Neural cell (in vitro differentiated cells): Measurements from ENCODE around the gene IGFBP7. TPM values are rescaled to one million over a fixed set of nuclear protein-coding genes. Genes with fewer than 3 reads are reported as not detected.

ENCODE experiments used
- H2AFZ ChIP-seq: fragments of 200-600, 300-800 bp; sonication (generic), shearing (Covaris generic); 2 replicates; pipeline ENCODE4 v1.6.0; 2014; ENCODE audit warnings: low read depth, mild to moderate bottlenecking, antibody characterized with exemption, low read length, moderate library complexity
- H3F3A ChIP-seq: fragments of 200-600 bp; shearing (Covaris generic); 2 replicates; pipeline ENCODE4 v1.6.1; 2016; ENCODE audit warnings: mild to moderate bottlenecking, moderate library complexity, mixed read lengths, antibody characterized with exemption, low read length; ENCODE audit not compliant: insufficient read depth, poor library complexity, severe bottlenecking
- H3K27ac ChIP-seq: fragments of 200-600, 300-800 bp; sonication (generic), shearing (Covaris generic); 2 replicates; pipeline ENCODE4 v1.5.1; 2014; ENCODE audit warnings: mild to moderate bottlenecking, low read length, moderate library complexity
- H3K27me3 ChIP-seq: fragments of 300-800, 200-600 bp; sonication (generic), shearing (Covaris generic); 2 replicates; pipeline ENCODE4 v1.6.0; 2014; ENCODE audit warnings: mild to moderate bottlenecking, low read depth, low read length, moderate library complexity; ENCODE audit not compliant: insufficient read depth
- H3K36me3 ChIP-seq: fragments of 300-800, 200-600 bp; sonication (generic), shearing (Covaris generic); 2 replicates; pipeline ENCODE4 v1.5.1; 2014; ENCODE audit warnings: mild to moderate bottlenecking, antibody characterized with exemption, low read length, moderate library complexity; ENCODE audit not compliant: insufficient read depth
- H3K4me2 ChIP-seq: fragments of 300-800, 200-600 bp; sonication (generic), shearing (Covaris generic); 2 replicates; pipeline ENCODE4 v1.6.0; 2014; ENCODE audit warnings: mild to moderate bottlenecking, low read length
- H3K4me3 ChIP-seq: fragments of 300-800, 200-600 bp; sonication (generic), shearing (Covaris generic); 2 replicates; pipeline ENCODE4 v1.5.1; 2014; ENCODE audit warnings: mild to moderate bottlenecking, low read length, moderate library complexity
- H3K79me2 ChIP-seq: fragments of 200-600 bp; shearing (Covaris generic); replicated peaks from 2 replicates; pipeline ENCODE4 v1.6.0; 2014; ENCODE audit warnings: mild to moderate bottlenecking, low read length, moderate library complexity; ENCODE audit not compliant: insufficient read depth
- H3K9ac ChIP-seq: fragments of 300-800, 200-600 bp; sonication (generic), shearing (Covaris generic); 2 replicates; pipeline ENCODE4 v1.6.1; 2016; ENCODE audit warnings: mild to moderate bottlenecking, low read length, mixed read lengths
- H3K9me2 ChIP-seq: fragments of 200-600 bp; shearing (Covaris generic); 2 replicates; pipeline ENCODE4 v1.6.1; 2016; ENCODE audit warnings: mild to moderate bottlenecking, low read length, mixed read lengths; ENCODE audit not compliant: insufficient read depth
- H3K9me3 ChIP-seq: fragments of 200-600, 300-800 bp; sonication (generic), shearing (Covaris generic); 2 replicates; pipeline ENCODE4 v1.6.1; 2016; ENCODE audit warnings: mild to moderate bottlenecking, mixed run types, low read length, moderate library complexity, mixed read lengths
- H4K20me1 ChIP-seq: fragments of 200-600 bp; shearing (Covaris generic); 2 replicates; pipeline ENCODE4 v1.6.1; 2016; ENCODE audit warnings: mild to moderate bottlenecking, mixed run types; ENCODE audit not compliant: insufficient read depth
- CTCF ChIP-seq: fragments of 450-650 bp; IDR thresholded peaks from 2 replicates; pipeline ENCODE4 v1.5.1; 2014; ENCODE audit warnings: antibody characterized with exemption, mild to moderate bottlenecking, moderate library complexity; ENCODE audit not compliant: poor library complexity, severe bottlenecking
- EP300 ChIP-seq: fragments of 450-650 bp; conservative IDR thresholded peaks from 2 replicates; pipeline ENCODE4 v1.6.1; 2014; ENCODE audit warnings: antibody characterized with exemption, mild to moderate bottlenecking, moderate library complexity; ENCODE audit not compliant: poor library complexity, severe bottlenecking
- EZH2 ChIP-seq: fragments of 200-600, 300-800 bp; shearing (Covaris generic), sonication (generic); IDR thresholded peaks from 2 replicates; pipeline ENCODE4 v1.6.1; 2014; ENCODE audit warnings: antibody characterized with exemption, low read length, borderline replicate concordance, mild to moderate bottlenecking; ENCODE audit not compliant: insufficient read depth, poor library complexity, severe bottlenecking
- MXI1 ChIP-seq: fragments of 450-650 bp; conservative IDR thresholded peaks from 2 replicates; pipeline ENCODE4 v1.6.1; 2014; ENCODE audit warnings: antibody characterized with exemption, mild to moderate bottlenecking; ENCODE audit not compliant: poor library complexity, severe bottlenecking
- POLR2AphosphoS5 ChIP-seq: IDR thresholded peaks from 2 replicates; pipeline ENCODE4 v1.6.1; 2012
- RAD21 ChIP-seq: fragments of 450-650 bp; conservative IDR thresholded peaks from 2 replicates; pipeline ENCODE4 v1.6.1; 2014; ENCODE audit warnings: antibody characterized with exemption, mild to moderate bottlenecking, moderate library complexity
- REST ChIP-seq: IDR thresholded peaks from 2 replicates; pipeline ENCODE4 v1.6.1; 2012; ENCODE audit warnings: borderline replicate concordance
- SMC3 ChIP-seq: fragments of 450-650 bp; conservative IDR thresholded peaks from 2 replicates; pipeline ENCODE4 v1.6.1; 2014; ENCODE audit warnings: antibody characterized with exemption, mild to moderate bottlenecking, moderate library complexity; ENCODE audit not compliant: poor library complexity
- TAF1 ChIP-seq: IDR thresholded peaks from 2 replicates; pipeline ENCODE4 v1.6.1; 2012; ENCODE audit warnings: low read depth
- polyA plus RNA-seq: library from polyadenylated mRNA; depleted of rRNA; stranded (reverse); fragments of >200 nt; gene quantifications from 2 replicates; pipeline ENCODE4 v1.2.3, GENCODE V29; 2014

The IGFBP7 gene
- polyA plus RNA-seq, 1 donor from 2014 or later = 0.33 TPM

DNA sequence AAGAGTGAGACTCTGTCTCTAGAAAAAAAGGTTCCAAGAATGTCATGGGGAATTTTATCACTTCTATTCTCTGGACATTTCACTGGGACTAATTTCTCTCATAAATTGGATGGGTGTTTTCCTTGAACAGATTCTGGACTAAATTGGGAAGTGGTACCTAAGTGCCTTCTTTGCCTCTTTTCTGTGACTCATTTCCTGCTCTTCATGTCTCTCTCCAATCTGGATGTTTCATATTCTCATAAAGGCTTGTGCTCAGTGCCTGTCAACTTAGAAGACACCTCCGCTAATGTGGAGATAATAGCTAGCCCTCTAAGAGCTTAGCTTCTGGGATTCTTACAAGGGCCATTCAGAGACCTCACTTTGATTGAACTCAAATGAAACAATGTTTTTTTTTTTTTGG is 38.0 kb upstream of the IGFBP7 start:
- Histone ChIP-seq H3K27ac (no peak overlapping the region), H3K4me2 (no peak overlapping the region), H3K9ac (no peak overlapping the region)

GRCh38 chr4:57147335-57148060 is 37.3 kb upstream of the IGFBP7 start:
- H3K9me3 ChIP-seq = no peaks in the 10 kb centered on the region
- no peaks in the 10 kb centered on the region for H3K79me2 ChIP-seq
- H3K27me3 ChIP-seq = no peaks in the 10 kb centered on the region
- no peak overlapping the region for H3K4me3 ChIP-seq
- H3K9ac ChIP-seq = no peak overlapping the region
- H2AFZ ChIP-seq = no peak overlapping the region
- H3K9me2 ChIP-seq = no peaks in the 10 kb centered on the region
- no peaks in the 10 kb centered on the region for H3K36me3 ChIP-seq
- H4K20me1 ChIP-seq = no peaks in the 10 kb centered on the region
- no peaks in the 10 kb centered on the region for H3F3A ChIP-seq
- no peak overlapping the region for H3K4me2 ChIP-seq
- no peak overlapping the region for H3K27ac ChIP-seq
- TF ChIP-seq MXI1 = no peak
- no peak for TF ChIP-seq POLR2AphosphoS5
- TF ChIP-seq RAD21 = no peak
- TF ChIP-seq TAF1 = no peak
- no peak for TF ChIP-seq CTCF
- no peak for TF ChIP-seq SMC3
- no peak for TF ChIP-seq EZH2
- TF ChIP-seq EP300 = no peak

More for the DNA sequence above, 38.0 kb upstream of the IGFBP7 start:
- H3K4me3 ChIP-seq = no peak overlapping the region
- H2AFZ ChIP-seq = no peak overlapping the region
- H3F3A ChIP-seq = no peaks in the 10 kb centered on the region
- H3K79me2 ChIP-seq = no peaks in the 10 kb centered on the region
- H3K9me2 ChIP-seq = no peaks in the 10 kb centered on the region
- H4K20me1 ChIP-seq = no peaks in the 10 kb centered on the region
- TF ChIP-seq REST (no peak), EZH2 (no peak), POLR2AphosphoS5 (no peak), CTCF (no peak), TAF1 (no peak), EP300 (no peak), SMC3 (no peak), RAD21 (no peak), MXI1 (no peak)
- H3K9me3 ChIP-seq = no peaks in the 10 kb centered on the region
- no peaks in the 10 kb centered on the region for H3K36me3 ChIP-seq
- H3K27me3 ChIP-seq = no peaks in the 10 kb centered on the region
